ENCODE results near the gene ICA1. TPM values are rescaled to one million over a fixed set of nuclear protein-coding genes. Genes with fewer than 3 reads are reported as not detected.

The ICA1 gene
- total and polyA plus RNA-seq, 4 donors: 16.5 to 54.6 (median 30.8) TPM

GRCh38 chr7:8184221-8184620 lies 77.7 kb downstream of the ICA1 start:
- H3K27me3 ChIP-seq (ENCODE audit: control insufficient read depth in 3 of 3, insufficient read depth in 3 of 3, low read length in 2 of 3): no peaks in the 10 kb centered on the region
- ATAC-seq (ENCODE audit: insufficient read depth, low FRiP score) (no peak), DNase-seq (no peak)
- H3K4me1 ChIP-seq (ENCODE audit: control insufficient read depth in 5 of 5, insufficient read depth in 5 of 5, low read length in 5 of 5): no peaks in the 10 kb centered on the region
- TF ChIP-seq CTCF (IDR thresholded peaks at IDR 0.05; ENCODE audit: control extremely low read depth, extremely low read depth): no peak
- no peaks in the 10 kb centered on the region for H3K36me3 ChIP-seq (ENCODE audit: control insufficient read depth in 4 of 4, insufficient read depth in 4 of 4, low read length in 4 of 4)
- H3K9ac ChIP-seq (ENCODE audit: insufficient read depth in 1 of 2, low read length in 2 of 2): no peak overlapping the region
- H3K9me3 ChIP-seq (ENCODE audit: control insufficient read depth in 4 of 4, insufficient read depth in 3 of 4, low read length in 3 of 4): no peaks in the 10 kb centered on the region
- H3K4me3 ChIP-seq: no peak overlapping the region
- 96 to 97% methylated on average over 2 of the region's 2 CpGs for WGBS, 2 donors
- no peak overlapping the region for H3K27ac ChIP-seq (ENCODE audit: low read depth in 1 of 2, low read length in 1 of 2)

GRCh38 chr7:8179486-8179885 lies 82.5 kb downstream of the ICA1 start:
- ATAC-seq (ENCODE audit: insufficient read depth, low FRiP score): no peak
- Histone ChIP-seq H3K36me3 (ENCODE audit: control insufficient read depth in 4 of 4, insufficient read depth in 4 of 4, low read length in 4 of 4) (peaks cover 0 to 2% (median 0%) of the 10 kb centered on the region in 4 donors), H3K9me3 (ENCODE audit: control insufficient read depth in 4 of 4, insufficient read depth in 3 of 4, low read length in 3 of 4) (no peaks in the 10 kb centered on the region), H3K27me3 (ENCODE audit: control insufficient read depth in 3 of 3, insufficient read depth in 3 of 3, low read length in 2 of 3) (no peaks in the 10 kb centered on the region), H3K9ac (ENCODE audit: insufficient read depth in 1 of 2, low read length in 2 of 2) (no peak overlapping the region), H3K27ac (ENCODE audit: low read depth in 1 of 2, low read length in 1 of 2) (no peak overlapping the region), H3K4me3 (no peak overlapping the region), H3K4me1 (ENCODE audit: control insufficient read depth in 5 of 5, insufficient read depth in 5 of 5, low read length in 5 of 5) (peaks cover 0 to 6% (median 3%) of the 10 kb centered on the region in 5 donors)
- no peak for DNase-seq
- WGBS, 2 donors: 73 to 85% methylated on average over 7 of the region's 7 CpGs
- TF ChIP-seq CTCF (IDR thresholded peaks at IDR 0.05; ENCODE audit: control extremely low read depth, extremely low read depth): no peak

- Histone ChIP-seq H3K9ac (ENCODE audit: insufficient read depth in 1 of 2, low read length in 2 of 2) (no peak overlapping the region), H3K27me3 (ENCODE audit: control insufficient read depth in 3 of 3, insufficient read depth in 3 of 3, low read length in 2 of 3) (no peaks in the 10 kb centered on the region), H3K27ac (ENCODE audit: low read depth in 1 of 2, low read length in 1 of 2) (no peak overlapping the region), H3K9me3 (ENCODE audit: control insufficient read depth in 4 of 4, insufficient read depth in 3 of 4, low read length in 3 of 4) (no peaks in the 10 kb centered on the region), H3K4me3 (no peak overlapping the region), H3K4me1 (ENCODE audit: control insufficient read depth in 5 of 5, insufficient read depth in 5 of 5, low read length in 5 of 5) (peaks cover 0 to 6% (median 3%) of the 10 kb centered on the region in 5 donors), H3K36me3 (ENCODE audit: control insufficient read depth in 4 of 4, insufficient read depth in 4 of 4, low read length in 4 of 4) (peaks cover 0 to 2% (median 0%) of the 10 kb centered on the region in 4 donors)
- DNase-seq: no peak
- no peak for ATAC-seq (ENCODE audit: insufficient read depth, low FRiP score)
- no peak for TF ChIP-seq CTCF (IDR thresholded peaks at IDR 0.05; ENCODE audit: control extremely low read depth, extremely low read depth)
Measured at GRCh38 chr7:8178353-8178752, 83.6 kb downstream of the ICA1 start.
